Measurements from ENCODE around the gene SMIM5.
"Not testable (repeated sequence)": the region's sequence is repeated elsewhere in the genome, so short reads cannot be mapped to it uniquely, and the experiment has no call there.

The SMIM5 gene

GRCh38 chr17:75624021-75624420 lies 9.2 kb upstream of the SMIM5 start:
- in situ Hi-C loops (cut with HindIII; ENCODE audit: low sequenced_read_pairs): no loop called here

GRCh38 chr17:75624714-75625345 lies 8.4 kb upstream of the SMIM5 start:
- in situ Hi-C loops (cut with HindIII; ENCODE audit: low sequenced_read_pairs): no loop called here

- in situ Hi-C loops (cut with HindIII; ENCODE audit: low sequenced_read_pairs): no loop called here
These were observed 7.3 kb upstream of the SMIM5 start for GRCh38 chr17:75625813-75626486.

GRCh38 chr17:75626496-75627038 lies 6.7 kb upstream of the SMIM5 start:
- in situ Hi-C loops (cut with HindIII; ENCODE audit: low sequenced_read_pairs): no loop called here

- in situ Hi-C loops (cut with HindIII; ENCODE audit: low sequenced_read_pairs): no loop called here
These were observed 6.1 kb upstream of the SMIM5 start for GRCh38 chr17:75627094-75627493.

- in situ Hi-C loops (cut with HindIII; ENCODE audit: low sequenced_read_pairs): no loop called here
These were observed 4.8 kb upstream of the SMIM5 start for GRCh38 chr17:75628425-75628824.

GRCh38 chr17:75629157-75629556 lies 4.1 kb upstream of the SMIM5 start:
- in situ Hi-C loops (cut with HindIII; ENCODE audit: low sequenced_read_pairs): no loop called here

GRCh38 chr17:75630071-75630917 lies 2.9 kb upstream of the SMIM5 start:
- in situ Hi-C loops (cut with HindIII; ENCODE audit: low sequenced_read_pairs): no loop called here

- in situ Hi-C loops (cut with HindIII; ENCODE audit: low sequenced_read_pairs): no loop called here
These were observed 1.9 kb upstream of the SMIM5 start for GRCh38 chr17:75631353-75631752.

GRCh38 chr17:75632428-75632827 lies 806 bp upstream of the SMIM5 start:
- in situ Hi-C loops (cut with HindIII; ENCODE audit: low sequenced_read_pairs): no loop called here

- in situ Hi-C loops (cut with HindIII; ENCODE audit: low sequenced_read_pairs): no loop called here
These were observed 497 bp downstream of the SMIM5 start for GRCh38 chr17:75633486-75634375.

- in situ Hi-C loops (cut with HindIII; ENCODE audit: low sequenced_read_pairs): no loop called here
These were observed 1.1 kb downstream of the SMIM5 start for GRCh38 chr17:75634376-75634740.

- in situ Hi-C loops (cut with HindIII; ENCODE audit: low sequenced_read_pairs): no loop called here
These were observed 1.7 kb downstream of the SMIM5 start for GRCh38 chr17:75634754-75635609.

GRCh38 chr17:75635610-75636202 lies 2.5 kb downstream of the SMIM5 start:
- in situ Hi-C loops (cut with HindIII; ENCODE audit: low sequenced_read_pairs): no loop called here

GRCh38 chr17:75636381-75637142 lies 3.3 kb downstream of the SMIM5 start:
- in situ Hi-C loops (cut with HindIII; ENCODE audit: low sequenced_read_pairs): no loop called here

- in situ Hi-C loops (cut with HindIII; ENCODE audit: low sequenced_read_pairs): no loop called here
These were observed 3.9 kb downstream of the SMIM5 start for GRCh38 chr17:75637143-75637538.

GRCh38 chr17:75637551-75637950 lies 4.3 kb downstream of the SMIM5 start:
- in situ Hi-C loops (cut with HindIII; ENCODE audit: low sequenced_read_pairs): no loop called here

GRCh38 chr17:75638039-75638438 lies 4.8 kb downstream of the SMIM5 start:
- in situ Hi-C loops (cut with HindIII; ENCODE audit: low sequenced_read_pairs): not testable (repeated sequence)

- in situ Hi-C loops (cut with HindIII; ENCODE audit: low sequenced_read_pairs): no loop called here
These were observed 5.7 kb downstream of the SMIM5 start for GRCh38 chr17:75638893-75639292.

All from DLD1 (cell line).